HG02571 (cell line): ENCODE data around the gene COA1.
"Not testable (repeated sequence)": the region's sequence is repeated elsewhere in the genome, so short reads cannot be mapped to it uniquely, and the experiment has no call there.

Experiments used
- ATAC-seq: cut with Tn5 transposase; IDR thresholded peaks from one replicate; pipeline ENCODE4 v1.9.1; 2021; ENCODE audit warnings: mild to moderate bottlenecking, moderate library complexity; ENCODE audit not compliant: unreplicated experiment

The COA1 gene

DNA sequence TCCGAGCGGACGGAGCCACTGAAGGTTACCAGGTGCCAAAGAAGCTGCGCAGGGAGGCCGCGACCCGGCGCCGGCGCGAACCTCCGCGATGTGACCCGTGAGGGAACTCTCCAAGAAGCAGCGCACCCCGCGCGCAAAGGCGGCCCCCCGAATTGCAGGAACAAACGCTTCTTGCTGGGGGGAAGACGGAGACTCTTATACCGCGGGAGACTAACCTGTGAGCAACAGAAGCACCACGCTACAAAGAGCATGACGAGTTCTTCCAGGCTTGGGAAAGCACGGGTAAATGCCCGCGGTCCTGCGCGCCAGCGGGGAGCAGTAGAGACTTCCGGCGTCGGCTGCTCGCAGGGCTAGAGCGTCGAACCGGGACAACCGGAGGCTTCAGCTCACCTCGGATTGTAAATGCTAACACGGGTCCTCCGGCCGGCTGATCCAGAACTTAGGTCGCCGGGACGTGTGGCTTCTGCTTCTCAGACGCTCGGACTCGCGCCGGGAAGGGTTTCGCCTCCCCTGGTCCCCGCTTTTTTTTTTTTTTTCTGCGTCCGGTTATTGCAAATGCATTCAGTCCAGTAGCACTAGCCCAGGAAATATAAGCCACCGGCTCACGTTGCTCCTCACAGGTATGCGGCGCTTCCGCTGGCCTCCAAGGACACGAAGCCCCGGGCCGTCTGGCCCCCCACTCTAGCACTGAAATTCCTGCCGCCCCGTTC is at the start of gene COA1:
TSS of gene COA1 (minus strand) at position 310 of the 710 bp plus-strand sequence. CDS start 80,909 bp downstream, outside the sequence.
- ATAC-seq = peak; percentile 85

DNA sequence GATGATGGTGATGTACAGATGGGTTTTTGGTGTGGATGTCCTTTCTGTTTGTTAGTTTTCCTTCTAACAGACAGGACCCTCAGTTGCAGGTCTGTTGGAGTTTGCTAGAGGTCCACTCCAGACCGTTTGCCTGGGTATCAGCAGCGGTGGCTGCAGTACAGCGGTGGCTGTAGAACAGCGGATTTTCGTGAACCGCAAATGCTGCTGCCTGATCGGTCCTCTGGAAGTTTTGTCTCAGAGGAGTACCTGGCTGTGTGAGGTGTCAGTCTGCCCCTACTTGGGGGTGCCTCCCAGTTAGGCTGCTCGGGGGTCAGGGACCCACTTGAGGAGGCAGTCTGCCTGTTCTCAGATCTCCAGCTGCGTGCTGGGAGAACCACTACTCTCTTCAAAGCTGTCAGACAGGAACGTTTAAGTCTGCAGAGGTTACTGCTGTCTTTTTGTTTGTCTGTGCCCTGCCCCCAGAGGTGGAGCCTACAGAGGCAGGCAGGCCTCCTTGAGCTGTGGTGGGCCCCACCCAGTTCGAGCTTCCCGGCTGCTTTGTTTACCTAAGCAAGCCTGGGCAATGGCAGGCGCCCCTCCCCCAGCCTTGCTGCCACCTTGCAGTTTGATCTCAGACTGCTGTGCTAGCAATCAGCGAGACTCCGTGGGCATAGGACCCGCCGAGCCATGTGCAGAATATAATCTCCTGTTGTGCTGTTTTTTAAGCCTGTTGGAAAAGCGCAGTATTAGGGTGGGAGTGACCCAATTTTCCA is 49.1 kb upstream of the COA1 start:
- not testable (repeated sequence) for ATAC-seq

GRCh38 chr7:43775255-43775654 is 45.9 kb upstream of the COA1 start:
- not testable (repeated sequence) for ATAC-seq

DNA sequence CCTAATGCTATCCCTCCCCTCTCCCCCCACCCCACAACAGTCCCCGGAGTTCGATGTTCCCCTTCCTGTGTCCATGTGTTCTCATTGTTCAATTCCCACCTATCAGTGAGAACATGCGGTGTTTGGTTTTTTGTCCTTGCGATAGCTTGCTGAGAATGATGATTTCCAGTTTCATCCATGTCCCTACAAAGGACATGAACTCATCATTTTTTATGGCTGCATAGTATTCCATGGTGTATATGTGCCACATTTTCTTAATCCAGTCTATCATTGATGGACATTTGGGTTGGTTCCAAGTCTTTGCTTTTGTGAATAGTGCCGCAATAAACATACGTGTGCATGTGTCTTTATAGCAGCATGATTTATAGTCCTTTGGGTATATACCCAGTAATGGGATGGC is 43.9 kb upstream of the COA1 start:
- not testable (repeated sequence) for ATAC-seq

- no peak for ATAC-seq
Measured at GRCh38 chr7:43771573-43771972, 42.2 kb upstream of the COA1 start.

DNA sequence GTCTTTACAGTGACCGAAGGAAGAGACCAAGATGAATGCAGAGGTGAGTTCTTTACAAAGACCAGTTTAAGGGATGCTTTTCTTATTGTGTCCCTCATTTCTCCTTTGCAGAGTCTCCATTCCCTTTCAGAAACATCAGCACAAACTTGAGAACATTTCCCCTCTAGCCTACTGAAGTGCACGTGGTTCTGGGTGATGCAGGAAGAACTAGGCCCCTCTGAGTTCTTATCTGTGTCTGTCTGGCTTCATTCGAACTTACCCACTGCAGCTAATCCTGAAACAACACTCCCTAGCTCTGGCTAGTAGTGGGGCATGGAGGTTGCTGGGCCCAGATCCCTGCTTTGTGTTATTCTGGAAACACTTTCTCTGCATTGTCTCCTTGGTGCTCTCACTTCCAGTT is 41.8 kb upstream of the COA1 start:
- no peak for ATAC-seq

- ATAC-seq = no peak
Measured at GRCh38 chr7:43769791-43770465, 40.6 kb upstream of the COA1 start.

DNA sequence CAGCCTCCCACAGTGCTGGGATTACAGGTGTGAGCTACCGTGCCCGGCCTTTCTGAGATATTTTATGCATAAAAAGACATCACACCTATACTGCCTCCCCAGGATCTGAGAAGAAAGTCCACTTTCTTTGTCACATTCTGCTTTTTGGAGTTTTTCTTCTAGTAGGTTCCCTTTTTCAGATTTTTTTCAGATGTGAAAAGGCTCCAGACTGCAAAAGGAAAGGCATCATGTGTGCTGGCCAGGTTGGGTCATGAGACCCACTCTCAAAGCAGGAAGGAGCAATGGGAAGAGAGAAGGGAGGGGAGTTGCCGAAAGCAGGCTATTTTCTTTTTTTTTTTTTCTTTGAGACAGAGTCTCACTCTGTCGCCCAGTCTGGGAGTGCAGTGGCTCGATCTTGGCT is 40.0 kb upstream of the COA1 start:
- ATAC-seq = no peak

- ATAC-seq = no peak
Measured at GRCh38 chr7:43768887-43769272, 39.6 kb upstream of the COA1 start.

- no peak for ATAC-seq
Measured at GRCh38 chr7:43768201-43768886, 39.0 kb upstream of the COA1 start.

GRCh38 chr7:43767311-43767710 is 38.0 kb upstream of the COA1 start:
- ATAC-seq = no peak

GRCh38 chr7:43766564-43766963 is 37.2 kb upstream of the COA1 start:
- ATAC-seq = no peak

GRCh38 chr7:43764807-43765491 is 35.6 kb upstream of the COA1 start:
- ATAC-seq = no peak

DNA sequence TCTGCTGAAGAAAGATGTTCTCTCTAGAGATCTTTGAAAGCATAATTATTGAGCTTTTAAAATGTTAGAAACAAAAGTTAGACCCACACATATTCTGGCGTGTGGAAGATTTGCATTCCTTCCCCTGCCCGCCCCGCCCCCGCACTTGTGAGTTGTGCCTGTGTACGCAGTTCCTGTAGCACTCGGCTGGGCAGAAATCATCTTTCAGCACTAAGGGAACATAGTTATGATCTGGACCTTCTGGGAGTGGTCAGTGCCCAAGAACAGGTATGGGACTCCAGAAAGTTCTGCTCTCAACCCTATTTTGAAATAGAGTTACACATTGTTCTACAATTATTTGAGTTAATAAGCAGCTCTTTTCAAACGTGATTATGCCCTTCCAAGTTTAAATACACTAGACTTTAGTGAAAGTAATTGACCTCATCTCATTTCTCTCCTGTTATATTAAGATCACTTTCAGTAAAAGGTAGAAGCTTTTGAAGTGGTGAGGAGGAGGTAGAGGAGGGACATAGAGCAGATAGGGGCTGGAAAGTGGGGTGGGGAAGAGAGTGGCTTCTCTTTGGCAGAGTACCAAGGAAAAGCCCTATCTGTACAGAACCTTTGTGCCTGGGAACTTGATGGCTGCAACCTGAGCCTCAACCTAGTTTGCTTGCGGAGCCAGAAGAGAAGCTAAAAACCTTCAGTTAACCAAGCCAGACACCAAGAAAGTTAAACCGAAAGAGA is 34.9 kb upstream of the COA1 start:
- no peak for ATAC-seq

DNA sequence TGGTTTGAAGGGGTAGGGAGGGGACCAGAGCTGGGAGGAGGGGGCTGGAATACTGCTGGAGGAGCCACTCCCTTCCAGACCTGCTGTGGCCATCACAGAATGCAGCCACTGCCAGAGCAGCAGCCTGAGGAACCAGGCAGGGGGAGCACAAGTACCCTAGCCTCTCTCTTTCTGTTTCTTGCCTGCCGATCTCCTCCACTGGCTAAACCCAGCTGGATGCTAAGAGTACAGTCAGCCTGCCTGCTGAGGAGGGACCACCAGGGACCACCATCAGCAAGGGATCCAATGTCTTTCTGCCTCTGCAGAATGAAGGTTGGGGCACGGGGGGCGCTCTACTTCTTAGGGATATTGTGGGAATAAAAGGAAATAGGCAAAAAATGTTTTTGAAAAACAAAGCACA is 33.9 kb upstream of the COA1 start:
- ATAC-seq = no peak

DNA sequence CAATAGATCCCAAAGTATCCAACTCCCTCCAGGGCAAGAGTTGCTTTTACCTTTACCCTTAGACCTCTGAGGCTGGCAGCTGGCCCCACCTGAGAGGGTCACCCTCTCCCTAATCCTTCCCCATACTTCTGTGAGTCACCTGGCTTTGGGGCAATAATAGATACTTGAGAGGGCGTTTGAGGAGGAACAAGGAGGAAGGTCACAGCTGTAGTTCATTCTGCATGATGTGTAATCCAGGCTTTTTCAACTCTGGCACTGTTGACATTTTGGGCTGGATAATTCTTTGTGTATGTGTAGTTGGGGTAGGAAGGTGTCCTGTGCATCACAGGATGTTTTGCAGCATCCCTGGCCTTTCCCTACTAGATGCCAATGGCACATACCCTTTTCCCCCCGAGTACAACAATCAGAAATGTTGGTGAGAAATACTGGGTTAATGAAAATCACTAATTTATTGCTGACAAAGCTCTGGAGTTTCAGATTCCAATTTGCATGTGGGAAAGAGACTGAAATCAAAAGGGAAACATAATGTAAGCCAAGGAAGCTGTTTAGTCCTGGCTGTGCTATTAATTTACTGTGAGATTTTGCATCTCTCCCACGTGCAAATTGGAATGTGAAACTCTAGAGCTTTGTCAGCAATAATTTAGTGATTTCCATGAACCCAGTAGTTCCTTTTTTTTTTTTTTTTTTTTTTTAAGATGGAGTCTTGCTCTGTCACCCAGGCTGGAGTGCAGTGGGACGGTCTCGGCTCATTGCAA is 32.8 kb upstream of the COA1 start:
- ATAC-seq = no peak

GRCh38 chr7:43761382-43761781 is 32.1 kb upstream of the COA1 start:
- ATAC-seq = no peak

DNA sequence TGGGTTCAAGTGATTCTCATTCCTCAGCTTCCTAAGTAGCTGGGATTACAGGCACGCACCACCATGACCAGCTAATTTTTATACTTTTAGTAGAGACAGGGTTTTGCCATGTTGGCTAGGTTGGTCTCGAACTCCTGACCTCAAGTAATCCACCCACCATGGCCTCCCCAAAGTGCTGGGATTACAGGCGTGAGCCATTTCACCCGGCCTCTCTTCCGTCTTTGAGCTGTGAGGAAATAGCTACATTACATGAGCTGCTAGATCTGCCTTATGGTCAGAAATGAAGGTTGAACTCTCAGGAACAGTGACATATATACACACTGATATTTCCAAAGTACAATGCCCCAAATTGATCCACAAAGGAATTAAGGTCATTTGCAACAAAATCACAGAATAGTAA is 31.5 kb upstream of the COA1 start:
- ATAC-seq = no peak
